HFF-Myc (cell line): ENCODE results near the gene CDK9.

Experiments used
- DNase-seq: peaks from one replicate; pipeline ENCODE4 v3.0.0-alpha.2; 2011; ENCODE audit warnings: low read depth; ENCODE audit errors: extremely low read depth
- H3K4me3 ChIP-seq: replicated peaks from 2 replicates; pipeline ENCODE4 v1.5.1; 2011; ENCODE audit warnings: low read depth, mild to moderate bottlenecking, control low read depth, low read length
- CTCF ChIP-seq: IDR thresholded peaks from 2 replicates; pipeline ENCODE4 v1.5.1; 2012; ENCODE audit warnings: mild to moderate bottlenecking, low read depth, low read length, control low read depth; ENCODE audit errors: missing control alignments

CDK9 gene

GRCh38 chr9:127746959-127747569 lies 38.8 kb upstream of the CDK9 start:
- TF ChIP-seq CTCF = no peak
- no peak for DNase-seq
- no peak overlapping the region for H3K4me3 ChIP-seq

- H3K4me3 ChIP-seq = no peak overlapping the region
- DNase-seq = no peak
- no peak for TF ChIP-seq CTCF
Measured at GRCh38 chr9:127749090-127749787, 36.6 kb upstream of the CDK9 start.

GRCh38 chr9:127751269-127752054 lies 34.4 kb upstream of the CDK9 start:
- TF ChIP-seq CTCF = no peak
- DNase-seq = no peak
- no peak overlapping the region for H3K4me3 ChIP-seq

- H3K4me3 ChIP-seq = no peak overlapping the region
- DNase-seq = no peak
- no peak for TF ChIP-seq CTCF
Measured at GRCh38 chr9:127753148-127753547, 32.7 kb upstream of the CDK9 start.

DNA sequence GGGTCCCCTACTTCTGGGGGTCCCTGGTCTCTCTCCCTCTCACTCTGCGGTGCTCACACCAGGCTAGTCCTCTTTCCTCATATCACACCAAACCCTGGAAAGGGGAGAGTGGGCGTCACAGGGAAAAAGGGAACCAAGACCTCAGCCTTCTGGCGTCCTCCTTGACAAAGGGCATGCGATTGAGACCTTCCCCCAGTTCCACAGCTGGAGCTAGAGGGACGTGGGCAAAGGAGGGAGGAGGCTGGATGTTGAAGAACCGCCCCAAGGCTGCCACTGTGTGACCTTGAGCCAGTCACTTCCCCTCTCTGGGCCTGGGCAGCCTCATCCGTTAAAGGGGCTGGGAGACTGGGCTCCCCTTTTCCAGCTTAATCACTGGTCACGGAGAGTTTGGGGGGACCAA lies 32.2 kb upstream of the CDK9 start:
- DNase-seq = no peak
- TF ChIP-seq CTCF = no peak
- H3K4me3 ChIP-seq = no peak overlapping the region

- DNase-seq = no peak
- no peak overlapping the region for H3K4me3 ChIP-seq
- TF ChIP-seq CTCF = no peak
Measured at GRCh38 chr9:127754099-127755060, 31.5 kb upstream of the CDK9 start.
